HCT116 (cell line): ENCODE data around the gene DNAJB8. TPM values are rescaled to one million over a fixed set of nuclear protein-coding genes. Genes with fewer than 3 reads are reported as not detected.

Source experiments
- ATAC-seq: fragments of 200-7000 bp; cut with Tn5 transposase; 2 replicates; pipeline ENCODE4 v1.9.1; 2020; ENCODE audit warnings: mild to moderate bottlenecking, moderate library complexity
- BruUV-seq: library from RNA; stranded (reverse); fragments of 400-500 nt; replicated peaks from 2 replicates; lab custom pipeline; 2021; lab: Mats Ljungman, UMichigan
- CTCF ChIA-PET: fragments of 300-600 bp; sonication (Branson Sonifier 250); formaldehyde crosslinking; loops from one replicate; lab custom pipeline; 2021; ENCODE audit warnings: antibody characterized with exemption; lab: Charles Lee
- POLR2A ChIA-PET: fragments of 300-600, 350-600 bp; sonication (Branson Sonifier 250); formaldehyde crosslinking; loops from one replicate; lab custom pipeline; 2021; ENCODE audit warnings: antibody characterized with exemption; lab: Charles Lee
- RAD21 ChIA-PET, 2 experiments: fragments of 300-600 bp; sonication (Branson Sonifier 250); formaldehyde crosslinking; loops; one replicate each; lab custom pipeline; 2023; ENCODE audit warnings: low total read pairs in 2 of 2; ENCODE audit not compliant: uncharacterized antibody in 2 of 2, unreplicated experiment in 2 of 2, low non-redundant PET in 1 of 2; lab: Charles Lee
- DNase-seq: peaks from one replicate; pipeline ENCODE4 v3.0.0-alpha.2; 2010; ENCODE audit warnings: low read depth, low spot score
- H2AFZ ChIP-seq: fragments of 200-600 bp; shearing (Covaris generic), sonication (generic); 2 replicates; pipeline ENCODE4 v1.6.1; 2017; ENCODE audit warnings: low read depth, mixed run types, mixed read lengths, antibody characterized with exemption, low read length; ENCODE audit not compliant: poor library complexity, severe bottlenecking
- H3K27ac ChIP-seq: 2 replicates; pipeline ENCODE4 v1.5.1; 2012; ENCODE audit warnings: low read depth, low read length
- H3K27me3 ChIP-seq: fragments of 200-600 bp; sonication (generic); 2 replicates; pipeline ENCODE4 v1.6.1; 2016; ENCODE audit warnings: mixed run types, low read length, mixed read lengths; ENCODE audit not compliant: insufficient read depth
- H3K36me3 ChIP-seq, 2 experiments: fragments of 200-500 bp in 1 of 2; fragments of 200-600 bp in 1 of 2; sonication (Bioruptor generic) in 1 of 2; sonication (generic) in 1 of 2; 2 replicates each; pipeline versions ENCODE4 v1.5.1 to v1.6.1; 2014 to 2016; ENCODE audit warnings: low read length in 2 of 2, inconsistent platforms in 1 of 2, mixed read lengths in 1 of 2, mixed run types in 1 of 2; ENCODE audit not compliant: insufficient read depth in 2 of 2, control insufficient read depth in 1 of 2
- H3K4me1 ChIP-seq, 2 experiments: fragments of 200-600 bp in 1 of 2; sonication (generic) in 1 of 2; 2 replicates each; pipeline versions ENCODE4 v1.5.1 to v1.6.1; 2012 to 2017; ENCODE audit warnings: low read length in 2 of 2, inconsistent platforms in 1 of 2, mild to moderate bottlenecking in 1 of 2, mixed read lengths in 1 of 2, mixed run types in 1 of 2, moderate library complexity in 1 of 2; ENCODE audit not compliant: insufficient read depth in 2 of 2, control insufficient read depth in 1 of 2
- H3K4me2 ChIP-seq: fragments of 200-600 bp; sonication (generic); 2 replicates; pipeline ENCODE4 v1.6.1; 2017; ENCODE audit warnings: mixed run types, low read length, mixed read lengths
- H3K4me3 ChIP-seq, 2 experiments: fragments of 200-600 bp in 1 of 2; sonication (generic) in 1 of 2; replicated peaks in 1 of 2; 2 replicates each; pipeline ENCODE4 v1.5.1; 2011 to 2016; ENCODE audit warnings: low read length in 2 of 2, control low read depth in 1 of 2, low read depth in 1 of 2, mild to moderate bottlenecking in 1 of 2, mixed read lengths in 1 of 2, mixed run types in 1 of 2
- H3K79me2 ChIP-seq: fragments of 200-600 bp; sonication (generic); 2 replicates; pipeline ENCODE4 v1.6.1; 2017; ENCODE audit warnings: mild to moderate bottlenecking, mixed run types, low read length, moderate library complexity, mixed read lengths; ENCODE audit not compliant: insufficient read depth
- H3K9ac ChIP-seq: fragments of 200-600 bp; sonication (generic); 2 replicates; pipeline ENCODE4 v1.6.1; 2016; ENCODE audit warnings: low read length, mixed read lengths
- H3K9me2 ChIP-seq: fragments of 200-600 bp; sonication (generic), shearing (Covaris generic); 2 replicates; pipeline ENCODE4 v1.6.1; 2017; ENCODE audit warnings: mixed run types, mild to moderate bottlenecking, moderate library complexity; ENCODE audit not compliant: insufficient read depth
- H3K9me3 ChIP-seq, 2 experiments: fragments of 200-500 bp in 1 of 2; fragments of 200-600 bp in 1 of 2; sonication (Bioruptor generic) in 1 of 2; sonication (generic) in 1 of 2; 2 replicates each; pipeline ENCODE4 v1.6.1; 2014 to 2017; ENCODE audit warnings: low read length in 2 of 2, mixed read lengths in 2 of 2, inconsistent platforms in 1 of 2, low read depth in 1 of 2, mild to moderate bottlenecking in 1 of 2, mixed run types in 1 of 2, moderate library complexity in 1 of 2; ENCODE audit not compliant: control insufficient read depth in 1 of 2, insufficient read depth in 1 of 2
- H4K20me1 ChIP-seq: fragments of 200-600 bp; sonication (generic), shearing (Covaris generic); 2 replicates; pipeline ENCODE4 v1.6.1; 2017; ENCODE audit warnings: mixed run types, mild to moderate bottlenecking, moderate library complexity; ENCODE audit not compliant: insufficient read depth
- CEBPB ChIP-seq: IDR thresholded peaks from 2 replicates; pipeline ENCODE4 v1.6.1; 2012; ENCODE audit warnings: low read depth
- EGR1 ChIP-seq: IDR thresholded peaks from 2 replicates; pipeline ENCODE4 v1.6.1; 2012; ENCODE audit warnings: low read depth
- ELF1 ChIP-seq: IDR thresholded peaks from 2 replicates; pipeline ENCODE4 v1.6.1; 2012; ENCODE audit warnings: low read depth, borderline replicate concordance
- EZH2 ChIP-seq: fragments of 200-600 bp; sonication (generic); IDR thresholded peaks from 2 replicates; pipeline ENCODE4 v1.6.1; 2017; ENCODE audit warnings: antibody characterized with exemption, mixed run types
- EZH2phosphoT487 ChIP-seq: fragments of 200-600 bp; IDR thresholded peaks from 2 replicates; pipeline ENCODE4 v1.6.1; 2018; ENCODE audit warnings: antibody characterized with exemption, borderline replicate concordance
- FOSL1 ChIP-seq: IDR thresholded peaks from 2 replicates; pipeline ENCODE4 v1.6.1; 2012; ENCODE audit warnings: low read depth
- JUND ChIP-seq: IDR thresholded peaks from 2 replicates; pipeline ENCODE4 v1.6.1; 2012
- POLR2A ChIP-seq: IDR thresholded peaks from 2 replicates; pipeline ENCODE4 v1.7.0; 2011; ENCODE audit warnings: borderline replicate concordance; ENCODE audit not compliant: insufficient read depth, insufficient read length; ENCODE audit errors: extremely low read depth
- POLR2AphosphoS5 ChIP-seq: IDR thresholded peaks from 2 replicates; pipeline ENCODE4 v1.6.1; 2011; ENCODE audit warnings: mild to moderate bottlenecking, low read depth, low read length, moderate library complexity
- RAD21 ChIP-seq: IDR thresholded peaks from 2 replicates; pipeline ENCODE4 v1.6.1; 2012; ENCODE audit warnings: low read depth, mild to moderate bottlenecking
- SIN3A ChIP-seq: IDR thresholded peaks from 2 replicates; pipeline ENCODE4 v1.6.1; 2012; ENCODE audit warnings: low read depth
- SRF ChIP-seq: IDR thresholded peaks from 2 replicates; pipeline ENCODE4 v1.6.1; 2012; ENCODE audit warnings: low read depth
- TCF7L2 ChIP-seq: IDR thresholded peaks from 2 replicates; pipeline ENCODE4 v1.7.0; 2011; ENCODE audit warnings: borderline replicate concordance, inconsistent platforms; ENCODE audit not compliant: insufficient read depth, insufficient read length; ENCODE audit errors: extremely low read depth
- ZFX ChIP-seq: fragments of 450-650 bp; IDR thresholded peaks from 2 replicates; pipeline ENCODE4 v1.6.1; 2017
- ZNF274 ChIP-seq: fragments of 200-500 bp; sonication (Bioruptor generic); IDR thresholded peaks from 2 replicates; pipeline ENCODE4 v1.6.1; 2014; ENCODE audit warnings: mild to moderate bottlenecking, low read depth, low read length, inconsistent platforms
- intact Hi-C: fragments of 100-400 bp; cut with micrococcal nuclease; formaldehyde crosslinking; loops from 2 replicates; pipeline ENCODE4 v1.10.0; 2022
- total RNA-seq: library from RNA; stranded (reverse); gene quantifications from one replicate; pipeline ENCODE4 v1.2.1, GENCODE V29; 2021; ENCODE audit not compliant: unreplicated experiment
- TF ChIP-seq, protein P1 (sequence below), 3 experiments: fragments of 200-600 bp in 1 of 3; sonication (generic) in 1 of 3; IDR thresholded peaks in 2 of 3; conservative IDR thresholded peaks in 1 of 3; 2 replicates each; pipeline ENCODE4 v1.5.1; 2012 to 2017; ENCODE audit warnings: low read depth in 2 of 3, low read length in 2 of 3, antibody characterized with exemption in 1 of 3, borderline replicate concordance in 1 of 3, control low read depth in 1 of 3, mild to moderate bottlenecking in 1 of 3, mixed read lengths in 1 of 3, mixed run types in 1 of 3, moderate library complexity in 1 of 3; ENCODE audit not compliant: insufficient read depth in 1 of 3
- TF ChIP-seq, protein P2 (sequence below): IDR thresholded peaks from 2 replicates; pipeline ENCODE4 v1.6.1; 2012; ENCODE audit warnings: low read depth
- TF ChIP-seq, protein P3 (sequence below): IDR thresholded peaks from 2 replicates; pipeline ENCODE4 v1.6.1; 2012
- TF ChIP-seq, protein P4 (sequence below): IDR thresholded peaks from 2 replicates; pipeline ENCODE4 v1.6.1; 2011; ENCODE audit warnings: mild to moderate bottlenecking, low read length, moderate library complexity; ENCODE audit not compliant: insufficient replicate concordance; ENCODE audit errors: extremely low read depth

Gene DNAJB8
- total RNA-seq, 1 experiment from 2014 or later = not detected

DNA sequence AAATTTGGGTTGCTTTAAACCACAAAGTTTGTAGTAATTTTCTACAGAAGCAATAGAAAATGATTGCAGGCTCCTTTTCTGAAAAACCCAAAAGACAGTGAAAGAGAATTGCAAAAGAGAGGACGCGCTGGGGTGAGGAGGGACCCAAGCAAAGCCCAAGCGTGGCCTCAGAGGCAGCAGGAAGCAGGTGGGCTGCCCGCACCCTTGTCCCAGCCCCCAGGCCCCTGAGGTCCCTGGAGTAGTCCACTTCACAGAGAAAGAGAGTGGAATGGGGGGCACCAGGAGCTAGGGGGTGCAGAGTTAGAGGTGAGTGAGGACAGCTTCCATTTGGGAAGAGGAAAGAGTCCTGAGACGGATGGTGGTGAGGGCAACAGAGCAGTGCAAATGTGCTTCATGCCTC is 11.6 kb downstream of the DNAJB8 start:
- no peak overlapping the region for H3K9ac ChIP-seq
- RAD21 ChIA-PET = no interaction called here
- TF ChIP-seq SRF (no peak), ZNF274 (no peak), ELF1 (no peak), SIN3A (no peak), RAD21 (no peak), EZH2 (no peak), EZH2phosphoT487 (no peak), CEBPB (no peak), TCF7L2 (no peak), FOSL1 (no peak), EGR1 (no peak), POLR2AphosphoS5 (no peak), JUND (no peak), ZFX (no peak), POLR2A (no peak)
- TF ChIP-seq, protein P1, sequence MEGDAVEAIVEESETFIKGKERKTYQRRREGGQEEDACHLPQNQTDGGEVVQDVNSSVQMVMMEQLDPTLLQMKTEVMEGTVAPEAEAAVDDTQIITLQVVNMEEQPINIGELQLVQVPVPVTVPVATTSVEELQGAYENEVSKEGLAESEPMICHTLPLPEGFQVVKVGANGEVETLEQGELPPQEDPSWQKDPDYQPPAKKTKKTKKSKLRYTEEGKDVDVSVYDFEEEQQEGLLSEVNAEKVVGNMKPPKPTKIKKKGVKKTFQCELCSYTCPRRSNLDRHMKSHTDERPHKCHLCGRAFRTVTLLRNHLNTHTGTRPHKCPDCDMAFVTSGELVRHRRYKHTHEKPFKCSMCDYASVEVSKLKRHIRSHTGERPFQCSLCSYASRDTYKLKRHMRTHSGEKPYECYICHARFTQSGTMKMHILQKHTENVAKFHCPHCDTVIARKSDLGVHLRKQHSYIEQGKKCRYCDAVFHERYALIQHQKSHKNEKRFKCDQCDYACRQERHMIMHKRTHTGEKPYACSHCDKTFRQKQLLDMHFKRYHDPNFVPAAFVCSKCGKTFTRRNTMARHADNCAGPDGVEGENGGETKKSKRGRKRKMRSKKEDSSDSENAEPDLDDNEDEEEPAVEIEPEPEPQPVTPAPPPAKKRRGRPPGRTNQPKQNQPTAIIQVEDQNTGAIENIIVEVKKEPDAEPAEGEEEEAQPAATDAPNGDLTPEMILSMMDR (IDR thresholded peaks at IDR 0.05 in 2 of 3, conservative IDR thresholded peaks at IDR 0.05 in 1 of 3; ENCODE audit: borderline replicate concordance in 1 of 3, insufficient read depth in 1 of 3, low read depth in 2 of 3, low read length in 2 of 3) = no peak
- TF ChIP-seq, protein P2, sequence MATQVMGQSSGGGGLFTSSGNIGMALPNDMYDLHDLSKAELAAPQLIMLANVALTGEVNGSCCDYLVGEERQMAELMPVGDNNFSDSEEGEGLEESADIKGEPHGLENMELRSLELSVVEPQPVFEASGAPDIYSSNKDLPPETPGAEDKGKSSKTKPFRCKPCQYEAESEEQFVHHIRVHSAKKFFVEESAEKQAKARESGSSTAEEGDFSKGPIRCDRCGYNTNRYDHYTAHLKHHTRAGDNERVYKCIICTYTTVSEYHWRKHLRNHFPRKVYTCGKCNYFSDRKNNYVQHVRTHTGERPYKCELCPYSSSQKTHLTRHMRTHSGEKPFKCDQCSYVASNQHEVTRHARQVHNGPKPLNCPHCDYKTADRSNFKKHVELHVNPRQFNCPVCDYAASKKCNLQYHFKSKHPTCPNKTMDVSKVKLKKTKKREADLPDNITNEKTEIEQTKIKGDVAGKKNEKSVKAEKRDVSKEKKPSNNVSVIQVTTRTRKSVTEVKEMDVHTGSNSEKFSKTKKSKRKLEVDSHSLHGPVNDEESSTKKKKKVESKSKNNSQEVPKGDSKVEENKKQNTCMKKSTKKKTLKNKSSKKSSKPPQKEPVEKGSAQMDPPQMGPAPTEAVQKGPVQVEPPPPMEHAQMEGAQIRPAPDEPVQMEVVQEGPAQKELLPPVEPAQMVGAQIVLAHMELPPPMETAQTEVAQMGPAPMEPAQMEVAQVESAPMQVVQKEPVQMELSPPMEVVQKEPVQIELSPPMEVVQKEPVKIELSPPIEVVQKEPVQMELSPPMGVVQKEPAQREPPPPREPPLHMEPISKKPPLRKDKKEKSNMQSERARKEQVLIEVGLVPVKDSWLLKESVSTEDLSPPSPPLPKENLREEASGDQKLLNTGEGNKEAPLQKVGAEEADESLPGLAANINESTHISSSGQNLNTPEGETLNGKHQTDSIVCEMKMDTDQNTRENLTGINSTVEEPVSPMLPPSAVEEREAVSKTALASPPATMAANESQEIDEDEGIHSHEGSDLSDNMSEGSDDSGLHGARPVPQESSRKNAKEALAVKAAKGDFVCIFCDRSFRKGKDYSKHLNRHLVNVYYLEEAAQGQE = no peak
- TF ChIP-seq, protein P3, sequence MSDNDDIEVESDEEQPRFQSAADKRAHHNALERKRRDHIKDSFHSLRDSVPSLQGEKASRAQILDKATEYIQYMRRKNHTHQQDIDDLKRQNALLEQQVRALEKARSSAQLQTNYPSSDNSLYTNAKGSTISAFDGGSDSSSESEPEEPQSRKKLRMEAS = no peak
- TF ChIP-seq, protein P4, sequence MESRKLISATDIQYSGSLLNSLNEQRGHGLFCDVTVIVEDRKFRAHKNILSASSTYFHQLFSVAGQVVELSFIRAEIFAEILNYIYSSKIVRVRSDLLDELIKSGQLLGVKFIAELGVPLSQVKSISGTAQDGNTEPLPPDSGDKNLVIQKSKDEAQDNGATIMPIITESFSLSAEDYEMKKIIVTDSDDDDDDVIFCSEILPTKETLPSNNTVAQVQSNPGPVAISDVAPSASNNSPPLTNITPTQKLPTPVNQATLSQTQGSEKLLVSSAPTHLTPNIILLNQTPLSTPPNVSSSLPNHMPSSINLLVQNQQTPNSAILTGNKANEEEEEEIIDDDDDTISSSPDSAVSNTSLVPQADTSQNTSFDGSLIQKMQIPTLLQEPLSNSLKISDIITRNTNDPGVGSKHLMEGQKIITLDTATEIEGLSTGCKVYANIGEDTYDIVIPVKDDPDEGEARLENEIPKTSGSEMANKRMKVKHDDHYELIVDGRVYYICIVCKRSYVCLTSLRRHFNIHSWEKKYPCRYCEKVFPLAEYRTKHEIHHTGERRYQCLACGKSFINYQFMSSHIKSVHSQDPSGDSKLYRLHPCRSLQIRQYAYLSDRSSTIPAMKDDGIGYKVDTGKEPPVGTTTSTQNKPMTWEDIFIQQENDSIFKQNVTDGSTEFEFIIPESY = no peak
- no peak for ATAC-seq
- POLR2A ChIA-PET = no interaction called here
- H3K4me1 ChIP-seq = no peaks in the 10 kb centered on the region
- peaks cover 20% of the 10 kb centered on the region; the same call in 1 of the 2 replicates for H3K27me3 ChIP-seq
- intact Hi-C loops = no loop called here
- H3K4me2 ChIP-seq = no peak overlapping the region
- no peak overlapping the region for H3K4me3 ChIP-seq
- H3K9me2 ChIP-seq = no peaks in the 10 kb centered on the region
- DNase-seq = no peak
- H2AFZ ChIP-seq = no peak overlapping the region
- BruUV-seq = no TSS peak
- no peaks in the 10 kb centered on the region for H3K9me3 ChIP-seq
- CTCF ChIA-PET = no interaction called here
- no peaks in the 10 kb centered on the region for H3K36me3 ChIP-seq
- no peaks in the 10 kb centered on the region for H3K79me2 ChIP-seq
- H3K27ac ChIP-seq = no peak overlapping the region
- H4K20me1 ChIP-seq = no peaks in the 10 kb centered on the region
